GM12878 (cell line): Measurements from ENCODE around the gene RALGPS1.

ENCODE experiments used
- MAX ChIP-seq: IDR thresholded peaks from 2 replicates; pipeline ENCODE4 v1.6.1; 2012; ENCODE audit warnings: low read depth, low read length, improper control_type of control experiment
- RAD21 ChIP-seq: IDR thresholded peaks from 2 replicates; pipeline ENCODE4 v1.6.1; 2011; ENCODE audit warnings: mild to moderate bottlenecking, low read depth, low read length, moderate library complexity; ENCODE audit not compliant: insufficient read depth
- SUPT20H ChIP-seq: IDR thresholded peaks from 2 replicates; pipeline ENCODE4 v1.6.1; 2011; ENCODE audit warnings: low read depth, mild to moderate bottlenecking, low read length, moderate library complexity, borderline replicate concordance; ENCODE audit not compliant: control insufficient read depth
- ZBED1 ChIP-seq: IDR thresholded peaks from 2 replicates; pipeline ENCODE4 v1.6.1; 2016; ENCODE audit warnings: borderline replicate concordance
- TF ChIP-seq, protein P1 (sequence below): IDR thresholded peaks from 2 replicates; pipeline ENCODE4 v1.6.1; 2011; ENCODE audit warnings: low read depth, mild to moderate bottlenecking, low read length, moderate library complexity, borderline replicate concordance; ENCODE audit errors: extremely low read depth
- TF ChIP-seq, protein P2 (sequence below): IDR thresholded peaks from 2 replicates; pipeline ENCODE4 v1.6.1; 2012; ENCODE audit warnings: mild to moderate bottlenecking, low read depth, low read length

- TF ChIP-seq, protein P1, sequence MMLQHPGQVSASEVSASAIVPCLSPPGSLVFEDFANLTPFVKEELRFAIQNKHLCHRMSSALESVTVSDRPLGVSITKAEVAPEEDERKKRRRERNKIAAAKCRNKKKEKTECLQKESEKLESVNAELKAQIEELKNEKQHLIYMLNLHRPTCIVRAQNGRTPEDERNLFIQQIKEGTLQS, result no peak
- TF ChIP-seq, protein P2, sequence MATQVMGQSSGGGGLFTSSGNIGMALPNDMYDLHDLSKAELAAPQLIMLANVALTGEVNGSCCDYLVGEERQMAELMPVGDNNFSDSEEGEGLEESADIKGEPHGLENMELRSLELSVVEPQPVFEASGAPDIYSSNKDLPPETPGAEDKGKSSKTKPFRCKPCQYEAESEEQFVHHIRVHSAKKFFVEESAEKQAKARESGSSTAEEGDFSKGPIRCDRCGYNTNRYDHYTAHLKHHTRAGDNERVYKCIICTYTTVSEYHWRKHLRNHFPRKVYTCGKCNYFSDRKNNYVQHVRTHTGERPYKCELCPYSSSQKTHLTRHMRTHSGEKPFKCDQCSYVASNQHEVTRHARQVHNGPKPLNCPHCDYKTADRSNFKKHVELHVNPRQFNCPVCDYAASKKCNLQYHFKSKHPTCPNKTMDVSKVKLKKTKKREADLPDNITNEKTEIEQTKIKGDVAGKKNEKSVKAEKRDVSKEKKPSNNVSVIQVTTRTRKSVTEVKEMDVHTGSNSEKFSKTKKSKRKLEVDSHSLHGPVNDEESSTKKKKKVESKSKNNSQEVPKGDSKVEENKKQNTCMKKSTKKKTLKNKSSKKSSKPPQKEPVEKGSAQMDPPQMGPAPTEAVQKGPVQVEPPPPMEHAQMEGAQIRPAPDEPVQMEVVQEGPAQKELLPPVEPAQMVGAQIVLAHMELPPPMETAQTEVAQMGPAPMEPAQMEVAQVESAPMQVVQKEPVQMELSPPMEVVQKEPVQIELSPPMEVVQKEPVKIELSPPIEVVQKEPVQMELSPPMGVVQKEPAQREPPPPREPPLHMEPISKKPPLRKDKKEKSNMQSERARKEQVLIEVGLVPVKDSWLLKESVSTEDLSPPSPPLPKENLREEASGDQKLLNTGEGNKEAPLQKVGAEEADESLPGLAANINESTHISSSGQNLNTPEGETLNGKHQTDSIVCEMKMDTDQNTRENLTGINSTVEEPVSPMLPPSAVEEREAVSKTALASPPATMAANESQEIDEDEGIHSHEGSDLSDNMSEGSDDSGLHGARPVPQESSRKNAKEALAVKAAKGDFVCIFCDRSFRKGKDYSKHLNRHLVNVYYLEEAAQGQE, result no peak
- no peak for TF ChIP-seq RAD21
- no peak for TF ChIP-seq MAX
- no peak for TF ChIP-seq ZBED1
- no peak for TF ChIP-seq SUPT20H
Measured at GRCh38 chr9:126938327-126938726, 23.7 kb downstream of the RALGPS1 start.
